Measurements from ENCODE around the gene AHDC1. TPM values are rescaled to one million over a fixed set of nuclear protein-coding genes. Genes with fewer than 3 reads are reported as not detected.

AHDC1 gene
- total and polyA plus RNA-seq, 2 of the 13 experiments (the other 11 are each of a cell fraction or from before 2014, with no cell fraction given) = 1.0 to 2.7 TPM

- TF ChIP-seq ZBTB10 (CRISPR knock-in tag; IDR thresholded peaks at IDR 0.05; ENCODE audit: borderline replicate concordance) (peak; percentile 89; the same call in 1 of the 2 replicates), CBX2 (IDR thresholded peaks at IDR 0.05; ENCODE audit: low read depth, low read length) (no peak), CBX2 (CRISPR knock-in tag; IDR thresholded peaks at IDR 0.05; ENCODE audit: low read depth) (no peak), MAFG (CRISPR knock-in tag; IDR thresholded peaks at IDR 0.05) (no peak), ZNF552 (CRISPR knock-in tag; IDR thresholded peaks at IDR 0.05; ENCODE audit: borderline replicate concordance) (no peak), ZNF674 (CRISPR knock-in tag; IDR thresholded peaks at IDR 0.05; ENCODE audit: low read depth) (no peak), ZBTB21 (CRISPR knock-in tag; IDR thresholded peaks at IDR 0.05) (no peak; the same call in 1 of the 2 replicates), NR3C1 (CRISPR knock-in tag; IDR thresholded peaks at IDR 0.05) (no peak), SAP130 (CRISPR knock-in tag; IDR thresholded peaks at IDR 0.05; ENCODE audit: low read depth) (peak; percentile 82), IKZF4 (CRISPR knock-in tag; IDR thresholded peaks at IDR 0.05; ENCODE audit: borderline replicate concordance, low read depth, not compliant biosample characterization) (peak; percentile 45), NFIC (IDR thresholded peaks at IDR 0.05; ENCODE audit: low read length) (no peak), ZMYM2 (CRISPR knock-in tag; IDR thresholded peaks at IDR 0.05) (no peak), ZNF549 (CRISPR knock-in tag; IDR thresholded peaks at IDR 0.05) (no peak), RAD21 (CRISPR knock-in tag; IDR thresholded peaks at IDR 0.05) (0 out of 2 replicates have a peak, but pooled peaks have one; percentile 15), ZNF33A (CRISPR knock-in tag; IDR thresholded peaks at IDR 0.05; ENCODE audit: borderline replicate concordance) (no peak), HOXA7 (CRISPR knock-in tag; IDR thresholded peaks at IDR 0.05) (no peak)
- TF ChIP-seq, protein P1, sequence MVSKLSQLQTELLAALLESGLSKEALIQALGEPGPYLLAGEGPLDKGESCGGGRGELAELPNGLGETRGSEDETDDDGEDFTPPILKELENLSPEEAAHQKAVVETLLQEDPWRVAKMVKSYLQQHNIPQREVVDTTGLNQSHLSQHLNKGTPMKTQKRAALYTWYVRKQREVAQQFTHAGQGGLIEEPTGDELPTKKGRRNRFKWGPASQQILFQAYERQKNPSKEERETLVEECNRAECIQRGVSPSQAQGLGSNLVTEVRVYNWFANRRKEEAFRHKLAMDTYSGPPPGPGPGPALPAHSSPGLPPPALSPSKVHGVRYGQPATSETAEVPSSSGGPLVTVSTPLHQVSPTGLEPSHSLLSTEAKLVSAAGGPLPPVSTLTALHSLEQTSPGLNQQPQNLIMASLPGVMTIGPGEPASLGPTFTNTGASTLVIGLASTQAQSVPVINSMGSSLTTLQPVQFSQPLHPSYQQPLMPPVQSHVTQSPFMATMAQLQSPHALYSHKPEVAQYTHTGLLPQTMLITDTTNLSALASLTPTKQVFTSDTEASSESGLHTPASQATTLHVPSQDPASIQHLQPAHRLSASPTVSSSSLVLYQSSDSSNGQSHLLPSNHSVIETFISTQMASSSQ (IDR thresholded peaks at IDR 0.05; ENCODE audit: low read depth) = peak; percentile 25; the same call in 1 of the 2 replicates
- TF ChIP-seq, protein P1 (CRISPR knock-in tag; IDR thresholded peaks at IDR 0.05; ENCODE audit: borderline replicate concordance) = peak; percentile 70; the same call in 1 of the 2 replicates
- TF ChIP-seq, protein P2, sequence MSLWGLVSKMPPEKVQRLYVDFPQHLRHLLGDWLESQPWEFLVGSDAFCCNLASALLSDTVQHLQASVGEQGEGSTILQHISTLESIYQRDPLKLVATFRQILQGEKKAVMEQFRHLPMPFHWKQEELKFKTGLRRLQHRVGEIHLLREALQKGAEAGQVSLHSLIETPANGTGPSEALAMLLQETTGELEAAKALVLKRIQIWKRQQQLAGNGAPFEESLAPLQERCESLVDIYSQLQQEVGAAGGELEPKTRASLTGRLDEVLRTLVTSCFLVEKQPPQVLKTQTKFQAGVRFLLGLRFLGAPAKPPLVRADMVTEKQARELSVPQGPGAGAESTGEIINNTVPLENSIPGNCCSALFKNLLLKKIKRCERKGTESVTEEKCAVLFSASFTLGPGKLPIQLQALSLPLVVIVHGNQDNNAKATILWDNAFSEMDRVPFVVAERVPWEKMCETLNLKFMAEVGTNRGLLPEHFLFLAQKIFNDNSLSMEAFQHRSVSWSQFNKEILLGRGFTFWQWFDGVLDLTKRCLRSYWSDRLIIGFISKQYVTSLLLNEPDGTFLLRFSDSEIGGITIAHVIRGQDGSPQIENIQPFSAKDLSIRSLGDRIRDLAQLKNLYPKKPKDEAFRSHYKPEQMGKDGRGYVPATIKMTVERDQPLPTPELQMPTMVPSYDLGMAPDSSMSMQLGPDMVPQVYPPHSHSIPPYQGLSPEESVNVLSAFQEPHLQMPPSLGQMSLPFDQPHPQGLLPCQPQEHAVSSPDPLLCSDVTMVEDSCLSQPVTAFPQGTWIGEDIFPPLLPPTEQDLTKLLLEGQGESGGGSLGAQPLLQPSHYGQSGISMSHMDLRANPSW (CRISPR knock-in tag; IDR thresholded peaks at IDR 0.05; ENCODE audit: borderline replicate concordance) = 0 out of 2 replicates have a peak, but pooled peaks have one; percentile 23
These were observed 99.1 kb downstream of the AHDC1 start (continued) for GRCh38 chr1:27504588-27505419.

Measured in HepG2 (cell line).